GM23338 (cell line): ENCODE data around the gene PRM1. TPM values are rescaled to one million over a fixed set of nuclear protein-coding genes. Genes with fewer than 3 reads are reported as not detected.

Source experiments
- ATAC-seq: fragments of 200-7000 bp; cut with Tn5 transposase; 3 replicates; pipeline ENCODE4 v1.9.1; 2020
- DNase-seq: peaks from one replicate; pipeline ENCODE4 v3.0.0-alpha.2; 2015; ENCODE audit warnings: low spot score
- H2AFZ ChIP-seq: fragments of 200-600 bp; sonication (generic); 2 replicates; pipeline ENCODE4 v1.8.0; 2016; ENCODE audit warnings: antibody characterized with exemption, mild to moderate bottlenecking, moderate library complexity
- H3F3A ChIP-seq: fragments of 200-600 bp; sonication (generic); replicated peaks from 2 replicates; pipeline ENCODE4 v1.8.0; 2017; ENCODE audit warnings: antibody characterized with exemption, mixed run types, low read depth
- H3K27ac ChIP-seq: fragments of 200-600 bp; sonication (generic); 2 replicates; pipeline ENCODE4 v1.6.1; 2016; ENCODE audit warnings: low read depth
- H3K27me3 ChIP-seq: fragments of 200-600 bp; sonication (generic); 2 replicates; pipeline ENCODE4 v1.8.0; 2016; ENCODE audit warnings: mild to moderate bottlenecking, mixed run types, moderate library complexity; ENCODE audit not compliant: insufficient read depth
- H3K36me3 ChIP-seq: fragments of 200-600 bp; sonication (generic); 2 replicates; pipeline ENCODE4 v1.8.0; 2016; ENCODE audit warnings: mild to moderate bottlenecking; ENCODE audit not compliant: insufficient read depth
- H3K4me1 ChIP-seq: fragments of 200-600 bp; sonication (generic); 2 replicates; pipeline ENCODE4 v1.8.0; 2016; ENCODE audit warnings: mild to moderate bottlenecking, moderate library complexity; ENCODE audit not compliant: insufficient read depth
- H3K4me2 ChIP-seq: fragments of 200-600 bp; sonication (generic); 2 replicates; pipeline ENCODE4 v1.7.1; 2017; ENCODE audit warnings: mixed run types
- H3K4me3 ChIP-seq: fragments of 200-600 bp; sonication (generic); 2 replicates; pipeline ENCODE4 v1.6.1; 2016; ENCODE audit warnings: mixed run types
- H3K79me2 ChIP-seq: fragments of 200-600 bp; sonication (generic); replicated peaks from 2 replicates; pipeline ENCODE4 v1.8.0; 2017; ENCODE audit warnings: mild to moderate bottlenecking; ENCODE audit not compliant: insufficient read depth
- H3K9me2 ChIP-seq: fragments of 200-600 bp; sonication (generic); 2 replicates; pipeline ENCODE4 v1.8.0; 2017; ENCODE audit not compliant: insufficient read depth
- H4K20me1 ChIP-seq: fragments of 200-600 bp; sonication (generic); replicated peaks from 2 replicates; pipeline ENCODE4 v1.8.0; 2017; ENCODE audit warnings: mild to moderate bottlenecking; ENCODE audit not compliant: insufficient read depth
- H3K27ac Mint-ChIP-seq: 2 replicates; pipeline ENCODE4 v1.8.0; 2020; ENCODE audit warnings: inconsistent platforms, mild to moderate bottlenecking, moderate library complexity, mixed read lengths
- H3K27me3 Mint-ChIP-seq: 3 replicates; pipeline ENCODE4 v1.8.0; 2022; ENCODE audit warnings: low read depth, mild to moderate bottlenecking, moderate library complexity, mixed read lengths, inconsistent platforms; ENCODE audit not compliant: insufficient read depth, poor library complexity
- H3K36me3 Mint-ChIP-seq: 3 replicates; pipeline ENCODE4 v1.8.0; 2021; ENCODE audit warnings: low read depth, mild to moderate bottlenecking, inconsistent platforms, moderate library complexity, mixed read lengths
- H3K4me1 Mint-ChIP-seq: 3 replicates; pipeline ENCODE4 v1.8.0; 2020; ENCODE audit warnings: mild to moderate bottlenecking, inconsistent platforms, mixed read lengths
- H3K4me3 Mint-ChIP-seq: 3 replicates; pipeline ENCODE4 v1.8.0; 2021; ENCODE audit warnings: moderate library complexity, mild to moderate bottlenecking, inconsistent platforms, mixed read lengths
- H3K9me3 Mint-ChIP-seq: 3 replicates; pipeline ENCODE4 v1.8.0; 2020; ENCODE audit warnings: moderate library complexity, mild to moderate bottlenecking, inconsistent platforms, mixed read lengths
- CTCF ChIP-seq, 2 experiments: fragments of 200-600 bp in 1 of 2; sonication (generic) in 1 of 2; conservative IDR thresholded peaks; 2 replicates each; pipeline versions ENCODE4 v1.5.1 to v1.6.1; 2016 to 2017; ENCODE audit warnings: antibody characterized with exemption in 2 of 2, low read depth in 2 of 2, mild to moderate bottlenecking in 2 of 2, moderate library complexity in 1 of 2
- ETS1 ChIP-seq: IDR thresholded peaks from 2 replicates; pipeline ENCODE4 v1.6.1; 2016; ENCODE audit warnings: antibody characterized with exemption
- POLR2AphosphoS5 ChIP-seq: IDR thresholded peaks from 2 replicates; pipeline ENCODE4 v1.6.1; 2016; ENCODE audit warnings: antibody characterized with exemption, low read depth
- ZNF114 ChIP-seq: fragments of 250-450 bp; sonication (Bioruptor Pico); IDR thresholded peaks from 2 replicates; pipeline ENCODE4 v1.5.0; 2020; ENCODE audit warnings: mild to moderate bottlenecking, moderate library complexity
- ZNF331 ChIP-seq: fragments of 250-450 bp; sonication (Bioruptor Pico); IDR thresholded peaks from 2 replicates; pipeline ENCODE4 v1.5.0; 2020; ENCODE audit warnings: low read depth, mild to moderate bottlenecking, moderate library complexity
- polyA plus RNA-seq: library from polyadenylated mRNA; unstranded; fragments of >200 nt; fragmentation: Nextera tagmentation; extraction: Ambion mirVana; gene quantifications from 2 replicates; pipeline ENCODE4 v1.2.1, GENCODE V29; 2016
- total RNA-seq: library from RNA; depleted of rRNA; stranded (reverse); fragments of >200 nt; shearing (Covaris generic); gene quantifications from 2 replicates; pipeline ENCODE4 v1.2.3, GENCODE V29; 2014

PRM1 gene
- total and polyA plus RNA-seq, 2 experiments from 2014 or later = 1.2 TPM; not detected in 1

DNA sequence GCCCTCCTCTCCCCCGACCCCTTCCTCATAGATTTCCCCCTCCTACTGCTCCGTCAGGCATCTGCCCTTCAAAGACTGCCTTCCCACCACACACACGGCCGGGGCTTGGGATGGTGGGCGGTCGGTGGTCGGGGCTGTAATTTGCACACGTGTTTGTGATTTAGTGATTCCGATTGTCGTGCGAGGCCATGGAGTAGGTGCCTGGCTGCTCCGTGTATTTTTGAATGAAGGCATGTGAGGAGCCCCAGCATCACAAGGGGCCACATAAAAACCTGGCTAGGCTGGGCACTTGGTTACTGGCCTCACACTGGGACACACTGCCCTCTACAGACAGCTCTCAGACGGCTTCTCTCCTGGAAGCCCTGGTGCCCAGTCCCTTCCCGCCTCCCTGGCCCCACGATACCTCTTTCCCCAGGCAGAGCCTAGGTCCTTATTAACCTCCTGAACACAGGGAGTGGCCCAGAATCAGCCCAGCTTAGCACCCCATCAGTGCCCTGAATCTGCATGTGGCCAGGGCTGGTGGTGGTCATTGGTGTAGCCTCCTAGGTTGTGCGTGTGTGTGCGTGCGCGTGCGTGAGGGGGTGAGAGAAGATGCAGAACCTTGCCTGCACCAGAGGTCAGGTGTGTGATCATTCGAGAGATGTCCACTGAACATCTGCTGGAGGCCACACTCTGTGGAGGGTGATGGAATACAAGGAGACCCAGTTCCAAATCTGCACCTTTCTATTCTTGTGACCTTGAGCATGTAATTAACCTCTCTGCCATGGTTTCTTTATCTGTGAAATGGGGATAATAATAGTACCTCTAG is 23.8 kb downstream of the PRM1 start:
- Mint-ChIP-seq H3K9me3 (no peaks in the 10 kb centered on the region; the same call in 2 of the 3 replicates), H3K27me3 (peaks cover 21% of the 10 kb centered on the region), H3K4me3 (peak overlapping the region; percentile 87), H3K27ac (no peak overlapping the region), H3K36me3 (peaks cover 22% of the 10 kb centered on the region), H3K4me1 (peaks cover 28% of the 10 kb centered on the region)
- H3K4me3 ChIP-seq = peak overlapping the region; percentile 89
- H2AFZ ChIP-seq = peak overlapping the region; percentile 91; the same call in 1 of the 2 replicates
- H4K20me1 ChIP-seq = peaks cover 21% of the 10 kb centered on the region
- H3K4me2 ChIP-seq = peak overlapping the region; percentile 98
- H3K27ac ChIP-seq = no peak overlapping the region
- TF ChIP-seq ZNF114 (CRISPR knock-in tag) (no peak), CTCF (conservative IDR thresholded peaks at IDR 0.05; ENCODE audit: low read depth in 2 of 2) (peak; percentile 63 to 86), ETS1 (0 out of 2 replicates have a peak, but pooled peaks have one; percentile 12)
- H3K27me3 ChIP-seq = no peaks in the 10 kb centered on the region
- H3K9me2 ChIP-seq = no peaks in the 10 kb centered on the region
- H3K36me3 ChIP-seq = peaks cover 21% of the 10 kb centered on the region
- DNase-seq (peak; percentile 93), ATAC-seq (peak; percentile 62)
- peaks cover 32% of the 10 kb centered on the region for H3F3A ChIP-seq
- peaks cover 33% of the 10 kb centered on the region for H3K79me2 ChIP-seq
- H3K4me1 ChIP-seq = peaks cover 23% of the 10 kb centered on the region

- Mint-ChIP-seq H3K27me3 (peaks cover 22% of the 10 kb centered on the region), H3K9me3 (no peaks in the 10 kb centered on the region; the same call in 2 of the 3 replicates), H3K4me1 (peaks cover 33% of the 10 kb centered on the region), H3K36me3 (peaks cover 27% of the 10 kb centered on the region), H3K4me3 (peak overlapping the region; percentile 87), H3K27ac (no peak overlapping the region)
- Histone ChIP-seq H3K27ac (peak overlapping the region; percentile 84), H2AFZ (peak overlapping the region; percentile 91; the same call in 1 of the 2 replicates), H3K4me2 (peak overlapping the region; percentile 98), H4K20me1 (peaks cover 21% of the 10 kb centered on the region), H3K4me1 (peaks cover 26% of the 10 kb centered on the region), H3K27me3 (no peaks in the 10 kb centered on the region), H3K36me3 (peaks cover 21% of the 10 kb centered on the region), H3F3A (peaks cover 39% of the 10 kb centered on the region), H3K4me3 (peak overlapping the region; percentile 89), H3K79me2 (peaks cover 33% of the 10 kb centered on the region), H3K9me2 (no peaks in the 10 kb centered on the region)
- ATAC-seq (peak; percentile 24), DNase-seq (peak; percentile 71)
- TF ChIP-seq ZNF331 (CRISPR knock-in tag) (no peak), POLR2AphosphoS5 (peak; percentile 9; the same call in 1 of the 2 replicates)
Measured at GRCh38 chr16:11256661-11257130, 24.4 kb downstream of the PRM1 start.
